OCI-LY1 (cell line): ENCODE data around the gene DNAI4.

ENCODE experiments used
- EZH2 ChIP-seq: fragments of 200-600 bp; sonication (generic), shearing (Covaris generic); IDR thresholded peaks from 2 replicates; pipeline ENCODE4 v1.8.0; 2017; ENCODE audit warnings: borderline replicate concordance, mixed run types, mild to moderate bottlenecking, antibody characterized with exemption, low read length, moderate library complexity, mixed read lengths
- TF ChIP-seq, protein P1 (sequence below): fragments of 200-600 bp; sonication (generic), shearing (Covaris generic); IDR thresholded peaks from 2 replicates; pipeline ENCODE4 v1.5.1; 2017; ENCODE audit warnings: mild to moderate bottlenecking, antibody characterized with exemption, low read length, moderate library complexity, mixed read lengths

- TF ChIP-seq, protein P1, sequence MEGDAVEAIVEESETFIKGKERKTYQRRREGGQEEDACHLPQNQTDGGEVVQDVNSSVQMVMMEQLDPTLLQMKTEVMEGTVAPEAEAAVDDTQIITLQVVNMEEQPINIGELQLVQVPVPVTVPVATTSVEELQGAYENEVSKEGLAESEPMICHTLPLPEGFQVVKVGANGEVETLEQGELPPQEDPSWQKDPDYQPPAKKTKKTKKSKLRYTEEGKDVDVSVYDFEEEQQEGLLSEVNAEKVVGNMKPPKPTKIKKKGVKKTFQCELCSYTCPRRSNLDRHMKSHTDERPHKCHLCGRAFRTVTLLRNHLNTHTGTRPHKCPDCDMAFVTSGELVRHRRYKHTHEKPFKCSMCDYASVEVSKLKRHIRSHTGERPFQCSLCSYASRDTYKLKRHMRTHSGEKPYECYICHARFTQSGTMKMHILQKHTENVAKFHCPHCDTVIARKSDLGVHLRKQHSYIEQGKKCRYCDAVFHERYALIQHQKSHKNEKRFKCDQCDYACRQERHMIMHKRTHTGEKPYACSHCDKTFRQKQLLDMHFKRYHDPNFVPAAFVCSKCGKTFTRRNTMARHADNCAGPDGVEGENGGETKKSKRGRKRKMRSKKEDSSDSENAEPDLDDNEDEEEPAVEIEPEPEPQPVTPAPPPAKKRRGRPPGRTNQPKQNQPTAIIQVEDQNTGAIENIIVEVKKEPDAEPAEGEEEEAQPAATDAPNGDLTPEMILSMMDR: no peak
- no peak for TF ChIP-seq EZH2
Measured at GRCh38 chr1:66925944-66926343, 1.3 kb upstream of the DNAI4 start.
